HepG2 (cell line): ENCODE results near the gene SMCO4. TPM values are rescaled to one million over a fixed set of nuclear protein-coding genes. Genes with fewer than 3 reads are reported as not detected.
A peak's percentile ranks its signal among the peaks of the same experiment; 100 is the strongest.

Experiments used
- ATAC-seq: fragments of 200-7000 bp; cut with Tn5 transposase; 3 replicates; pipeline ENCODE4 v1.9.1; 2020; ENCODE audit warnings: mild to moderate bottlenecking, moderate library complexity
- BruUV-seq: library from RNA; stranded (reverse); fragments of 400-500 nt; replicated peaks from 2 replicates; lab custom pipeline; 2021; lab: Mats Ljungman, UMichigan
- CTCF ChIA-PET: fragments of 300-600 bp; formaldehyde crosslinking; extraction: SDS; loops from one replicate; lab custom pipeline; 2021; ENCODE audit warnings: low total read pairs, inconsistent platforms, low intra/inter-chr PET ratio; lab: Yijun Ruan, JAX
- POLR2A ChIA-PET: fragments of 350-600 bp; sonication (Branson Sonifier 250); formaldehyde crosslinking; loops from one replicate; lab custom pipeline; 2020; ENCODE audit warnings: antibody characterized with exemption, inconsistent platforms; lab: Yijun Ruan, JAX
- DNase-seq: peaks from one replicate; pipeline ENCODE4 v3.0.0-alpha.2; 2015; ENCODE audit warnings: low spot score
- FAIRE-seq: peaks from 3 replicates; lab custom pipeline; 2011; peaks lifted over from hg19 to GRCh38; lab: Jason Lieb, UNC
- H2AFZ ChIP-seq: one replicate; pipeline ENCODE4 v1.6.1; 2011; ENCODE audit warnings: low read length, inconsistent platforms
- H3K27ac ChIP-seq: fragments of 300-600 bp; 3 replicates; pipeline ENCODE4 v1.8.0; 2011; ENCODE audit warnings: mixed run types, mild to moderate bottlenecking, mixed read lengths, low read length, inconsistent platforms; ENCODE audit not compliant: insufficient read depth; ENCODE audit errors: extremely low read length
- H3K27me3 ChIP-seq, 2 experiments: fragments of 200-600 bp in 1 of 2; 2 replicates in 1 of 2; 3 replicates in 1 of 2; pipeline versions ENCODE4 v1.6.0 to v1.8.0; 2011; ENCODE audit warnings: low read length in 2 of 2, mild to moderate bottlenecking in 2 of 2, moderate library complexity in 2 of 2, inconsistent platforms in 1 of 2; ENCODE audit not compliant: insufficient read depth in 2 of 2, control insufficient read depth in 1 of 2
- H3K36me3 ChIP-seq, 2 experiments: fragments of 200-600 bp in 1 of 2; replicated peaks in 1 of 2; 2 replicates in 1 of 2; 3 replicates in 1 of 2; pipeline versions ENCODE4 v1.5.1 to v1.8.0; 2011; ENCODE audit warnings: low read length in 2 of 2, inconsistent platforms in 1 of 2; ENCODE audit not compliant: insufficient read depth in 2 of 2, control insufficient read depth in 1 of 2
- H3K4me1 ChIP-seq: 2 replicates; pipeline ENCODE4 v1.5.1; 2012; ENCODE audit warnings: low read length, inconsistent platforms; ENCODE audit not compliant: insufficient read depth
- H3K4me2 ChIP-seq: 2 replicates; pipeline ENCODE4 v1.6.0; 2011; ENCODE audit warnings: low read depth, low read length, inconsistent platforms
- H3K4me3 ChIP-seq, 3 experiments: fragments of 200-600 bp in 1 of 3; sonication (generic), shearing (Covaris generic) in 1 of 3; replicated peaks in 1 of 3; 2 replicates each; pipeline ENCODE4 v1.5.1; 2011 to 2016; ENCODE audit warnings: low read length in 3 of 3, inconsistent platforms in 2 of 3, low read depth in 2 of 3, mild to moderate bottlenecking in 2 of 3, control low read depth in 1 of 3, mixed read lengths in 1 of 3; ENCODE audit not compliant: insufficient read depth in 1 of 3
- H3K79me2 ChIP-seq: one replicate; pipeline ENCODE4 v1.6.1; 2011; ENCODE audit warnings: low read length, inconsistent platforms; ENCODE audit not compliant: insufficient read depth
- H3K9ac ChIP-seq: 2 replicates; pipeline ENCODE4 v1.6.0; 2011; ENCODE audit warnings: mild to moderate bottlenecking, low read depth, low read length, inconsistent platforms; ENCODE audit not compliant: insufficient read depth
- H3K9me3 ChIP-seq: 2 replicates; pipeline ENCODE4 v1.5.1; 2012; ENCODE audit warnings: mild to moderate bottlenecking, low read length
- H4K20me1 ChIP-seq: 2 replicates; pipeline ENCODE4 v1.6.0; 2011; ENCODE audit warnings: inconsistent platforms, mild to moderate bottlenecking, low read length, moderate library complexity; ENCODE audit not compliant: insufficient read depth
- AHR ChIP-seq: IDR thresholded peaks from 2 replicates; pipeline ENCODE4 v1.6.1; 2018; ENCODE audit warnings: missing genetic modification reagents, missing compliant biosample characterization
- ATM ChIP-seq: fragments of 450-650 bp; IDR thresholded peaks from 2 replicates; pipeline ENCODE4 v1.7.1; 2017; ENCODE audit warnings: mild to moderate bottlenecking, borderline replicate concordance
- FOXA3 ChIP-seq: IDR thresholded peaks from 2 replicates; pipeline ENCODE4 v1.6.1; 2016; ENCODE audit warnings: missing genetic modification reagents, missing compliant biosample characterization
- FOXK2 ChIP-seq: fragments of 450-650 bp; IDR thresholded peaks from 2 replicates; pipeline ENCODE4 v1.6.1; 2016
- KLF12 ChIP-seq: sonication (generic); formaldehyde crosslinking; IDR thresholded peaks from 2 replicates; pipeline ENCODE4 v1.4.0; 2020; ENCODE audit warnings: missing genetic modification reagents, borderline replicate concordance
- NFIB ChIP-seq: sonication (generic); formaldehyde crosslinking; IDR thresholded peaks from 2 replicates; pipeline ENCODE4 v1.9.0; 2021; ENCODE audit warnings: missing genetic modification reagents, mild to moderate bottlenecking, borderline replicate concordance
- NR2F1 ChIP-seq, 2 experiments: fragments of 450-650 bp in 1 of 2; formaldehyde crosslinking in 1 of 2; IDR thresholded peaks; 2 replicates each; pipeline versions ENCODE4 v1.5.0 to v1.6.1; 2016 to 2020; ENCODE audit warnings: mild to moderate bottlenecking in 1 of 2, missing compliant biosample characterization in 1 of 2, missing genetic modification reagents in 1 of 2, moderate library complexity in 1 of 2
- POLR2AphosphoS2 ChIP-seq: IDR thresholded peaks from 2 replicates; pipeline ENCODE4 v1.6.1; 2011; ENCODE audit warnings: low read depth, low read length, improper control_type of control experiment
- PRDM15 ChIP-seq: sonication (generic); formaldehyde crosslinking; IDR thresholded peaks from 2 replicates; pipeline ENCODE4 v1.4.0; 2020; ENCODE audit warnings: missing genetic modification reagents
- PRPF4 ChIP-seq: fragments of 200-400 bp; formaldehyde crosslinking; IDR thresholded peaks from 2 replicates; pipeline ENCODE4 v1.6.1; 2016; ENCODE audit warnings: low read length, low read depth; ENCODE audit not compliant: poor library complexity, severe bottlenecking
- RELA ChIP-seq: sonication (generic); formaldehyde crosslinking; IDR thresholded peaks from 2 replicates; pipeline ENCODE4 v1.4.0; 2020; ENCODE audit warnings: missing genetic modification reagents
- SMAD1 ChIP-seq: sonication (generic); formaldehyde crosslinking; IDR thresholded peaks from 2 replicates; pipeline ENCODE4 v1.4.0; 2020; ENCODE audit warnings: missing genetic modification reagents, low read depth, mild to moderate bottlenecking, borderline replicate concordance
- TRIM24 ChIP-seq: sonication (generic); formaldehyde crosslinking; IDR thresholded peaks from 2 replicates; pipeline ENCODE4 v1.8.0; 2022; ENCODE audit warnings: mild to moderate bottlenecking, missing genetic modification reagents
- ZNF121 ChIP-seq: sonication (generic); formaldehyde crosslinking; IDR thresholded peaks from 2 replicates; pipeline ENCODE4 v1.5.0; 2020; ENCODE audit warnings: mild to moderate bottlenecking, missing genetic modification reagents
- ZNF615 ChIP-seq: sonication (generic); formaldehyde crosslinking; IDR thresholded peaks from 2 replicates; pipeline ENCODE4 v1.5.0; 2020; ENCODE audit warnings: mild to moderate bottlenecking, missing genetic modification reagents, borderline replicate concordance
- ZNF724P ChIP-seq: sonication (generic); formaldehyde crosslinking; IDR thresholded peaks from 2 replicates; pipeline ENCODE4 v1.8.0; 2022; ENCODE audit warnings: missing genetic modification reagents, borderline replicate concordance
- WGBS: methylation state at CpG from one replicate; pipeline ENCODE4 v1.1.6; 2017; ENCODE audit warnings: low lambda C conversion rate; 5-methylcytosine and 5-hydroxymethylcytosine counted together
- in situ Hi-C: cut with HindIII; loops from 2 replicates; pipeline ENCODE4 v1.10.0; 2017; ENCODE audit warnings: low pct_unique_long_range_greater_than_20kb; ENCODE audit not compliant: extremely low pct_ligation_motif_present
- intact Hi-C: fragments of 100-400 bp; cut with micrococcal nuclease; formaldehyde crosslinking; loops from one replicate; pipeline ENCODE4 v1.10.0; 2022; ENCODE audit not compliant: unreplicated experiment
- polyA plus RNA-seq, 8 experiments: library from polyadenylated mRNA; depleted of rRNA in 3 of 8; stranded (reverse) in 7 of 8; unstranded in 1 of 8; fragments of >200 nt; fragmentation: Illumina TruSeq in 4 of 8; extraction: Trizol in 4 of 8; gene quantifications; 2 replicates each; pipeline versions ENCODE4 v1.2.1 to v1.2.3, GENCODE V29; 2011 to 2016; ENCODE audit warnings: low read depth in 4 of 8, missing spikeins in 1 of 8, mixed read lengths in 1 of 8; ENCODE audit not compliant: insufficient read depth in 1 of 8
- total RNA-seq, 5 experiments: library from RNA; depleted of rRNA; stranded (reverse); fragments of >200 nt; fragmentation: Illumina TruSeq; extraction: Trizol; gene quantifications; 2 replicates each; pipeline ENCODE4 v1.2.3, GENCODE V29; 2016; ENCODE audit warnings: low read depth in 1 of 5
- TF ChIP-seq, protein P1 (sequence below): sonication (generic); formaldehyde crosslinking; IDR thresholded peaks from 2 replicates; pipeline ENCODE4 v1.8.0; 2023; ENCODE audit warnings: mild to moderate bottlenecking, missing genetic modification reagents
- TF ChIP-seq, protein P2 (sequence below): sonication (generic); formaldehyde crosslinking; IDR thresholded peaks from 2 replicates; pipeline ENCODE4 v1.8.0; 2022; ENCODE audit warnings: mild to moderate bottlenecking, missing genetic modification reagents

The SMCO4 gene
- total and polyA plus RNA-seq, 2 of the 13 experiments (the other 11 are each of a cell fraction or from before 2014, with no cell fraction given), result 10.6 to 28.5 TPM

DNA sequence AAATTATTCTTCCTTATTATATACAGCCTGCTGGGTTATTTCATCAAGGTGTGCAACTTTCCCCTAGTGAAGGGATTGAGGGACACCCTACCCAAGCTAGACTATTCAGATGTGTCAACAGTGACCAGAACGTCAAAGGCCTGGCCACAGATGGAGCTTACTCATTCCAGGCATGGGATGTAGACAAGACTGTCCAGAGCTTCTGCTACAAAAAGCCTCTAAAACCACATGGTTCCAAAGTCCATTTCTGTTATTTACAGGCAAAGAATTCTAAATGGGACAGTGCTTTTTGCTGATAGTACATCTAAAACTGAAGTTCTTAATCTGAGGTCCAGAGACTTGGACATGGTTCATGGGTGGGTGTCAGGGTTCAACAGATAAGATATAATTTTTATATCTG lies 9.7 kb upstream of the SMCO4 start (continued):
- TF ChIP-seq ZNF615 (CRISPR knock-in tag) (no peak), PRDM15 (CRISPR knock-in tag) (no peak), NR2F1 (CRISPR knock-in tag; IDR thresholded peaks at IDR 0.05) (no peak), NFIB (CRISPR knock-in tag) (no peak), ATM (no peak), RELA (CRISPR knock-in tag) (no peak), FOXA3 (peak; percentile 75), ZNF724P (CRISPR knock-in tag) (no peak)
- TF ChIP-seq, all 625 proteins: peak for 39

GRCh38 chr11:93549976-93550375 lies 6.8 kb upstream of the SMCO4 start:
- H3K4me2 ChIP-seq, result no peak overlapping the region
- FAIRE-seq, result no peak
- no peak for ATAC-seq
- H3K27ac ChIP-seq, result no peak overlapping the region
- WGBS, result 94% methylated on average over 4 of the region's 4 CpGs
- H3K36me3 ChIP-seq, result no peaks in the 10 kb centered on the region
- no peak overlapping the region for H3K9ac ChIP-seq
- no peak overlapping the region for H3K4me3 ChIP-seq
- no peak overlapping the region for H2AFZ ChIP-seq
- ChIA-PET POLR2A (no interaction called here), CTCF (no interaction called here)
- no peaks in the 10 kb centered on the region for H4K20me1 ChIP-seq
- peaks cover 27% of the 10 kb centered on the region for H3K4me1 ChIP-seq
- no peaks in the 10 kb centered on the region for H3K9me3 ChIP-seq
- no peak for TF ChIP-seq ZNF121
- TF ChIP-seq TRIM24, result no peak
- TF ChIP-seq, protein P1, sequence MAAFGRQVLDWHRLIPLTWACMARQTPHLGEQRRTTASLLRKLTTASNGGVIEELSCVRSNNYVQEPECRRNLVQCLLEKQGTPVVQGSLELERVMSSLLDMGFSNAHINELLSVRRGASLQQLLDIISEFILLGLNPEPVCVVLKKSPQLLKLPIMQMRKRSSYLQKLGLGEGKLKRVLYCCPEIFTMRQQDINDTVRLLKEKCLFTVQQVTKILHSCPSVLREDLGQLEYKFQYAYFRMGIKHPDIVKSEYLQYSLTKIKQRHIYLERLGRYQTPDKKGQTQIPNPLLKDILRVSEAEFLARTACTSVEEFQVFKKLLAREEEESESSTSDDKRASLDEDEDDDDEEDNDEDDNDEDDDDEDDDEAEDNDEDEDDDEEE (CRISPR knock-in tag), result no peak
- TF ChIP-seq PRPF4, result no peak
- TF ChIP-seq FOXK2, result no peak
- no peak for TF ChIP-seq SMAD1 (CRISPR knock-in tag)
- no peak for TF ChIP-seq POLR2AphosphoS2
- TF ChIP-seq KLF12, result no peak
- TF ChIP-seq AHR (CRISPR knock-in tag), result no peak
- TF ChIP-seq, protein P2, sequence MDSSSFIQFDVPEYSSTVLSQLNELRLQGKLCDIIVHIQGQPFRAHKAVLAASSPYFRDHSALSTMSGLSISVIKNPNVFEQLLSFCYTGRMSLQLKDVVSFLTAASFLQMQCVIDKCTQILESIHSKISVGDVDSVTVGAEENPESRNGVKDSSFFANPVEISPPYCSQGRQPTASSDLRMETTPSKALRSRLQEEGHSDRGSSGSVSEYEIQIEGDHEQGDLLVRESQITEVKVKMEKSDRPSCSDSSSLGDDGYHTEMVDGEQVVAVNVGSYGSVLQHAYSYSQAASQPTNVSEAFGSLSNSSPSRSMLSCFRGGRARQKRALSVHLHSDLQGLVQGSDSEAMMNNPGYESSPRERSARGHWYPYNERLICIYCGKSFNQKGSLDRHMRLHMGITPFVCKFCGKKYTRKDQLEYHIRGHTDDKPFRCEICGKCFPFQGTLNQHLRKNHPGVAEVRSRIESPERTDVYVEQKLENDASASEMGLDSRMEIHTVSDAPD (CRISPR knock-in tag), result no peak
- in situ Hi-C loops, result no loop called here
- BruUV-seq, result no TSS peak
- H3K27me3 ChIP-seq, result peaks cover 0 to 11% of the 10 kb centered on the region in 2 experiments; a peak in 1 of 5 replicates
- no peak for DNase-seq
- H3K79me2 ChIP-seq, result no peaks in the 10 kb centered on the region
- intact Hi-C loops, result no loop called here
